Fibroblast of lung (primary cell): ENCODE measurements around the gene ZNF410.

ENCODE experiments used
- CTCF ChIP-seq, 2 donors: IDR thresholded peaks in 1 of 2; conservative IDR thresholded peaks in 1 of 2; 1 replicate in 1 of 2; 2 replicates in 1 of 2; pipeline ENCODE4 v1.5.1; 2011 to 2012; ENCODE audit warnings: low read length in 2 of 2, control low read depth in 1 of 2, inconsistent platforms in 1 of 2, low read depth in 1 of 2, mild to moderate bottlenecking in 1 of 2
- EZH2 ChIP-seq: IDR thresholded peaks from 2 replicates; pipeline ENCODE4 v1.5.1; 2012; ENCODE audit warnings: low read length, control low read depth, mild to moderate bottlenecking; ENCODE audit errors: missing control alignments

- no peak for TF ChIP-seq CTCF (conservative IDR thresholded peaks at IDR 0.05 in 1 of 2, IDR thresholded peaks at IDR 0.05 in 1 of 2; ENCODE audit: low read depth in 1 of 2, low read length in 2 of 2)
- TF ChIP-seq EZH2, result no peak
Observed at GRCh38 chr14:73916324-73916723, 29.7 kb downstream of the ZNF410 start.
